HCT116 (cell line): ENCODE data around the gene RIPOR2.

Experiments
- RAD21 ChIP-seq: IDR thresholded peaks from 2 replicates; pipeline ENCODE4 v1.6.1; 2012; ENCODE audit warnings: low read depth, mild to moderate bottlenecking
- YY1 ChIP-seq: IDR thresholded peaks from 2 replicates; pipeline ENCODE4 v1.6.1; 2011; ENCODE audit warnings: low read length, low read depth, moderate library complexity, mild to moderate bottlenecking; ENCODE audit not compliant: insufficient replicate concordance; ENCODE audit errors: extremely low read depth
- ZNF274 ChIP-seq: fragments of 200-500 bp; sonication (Bioruptor generic); IDR thresholded peaks from 2 replicates; pipeline ENCODE4 v1.6.1; 2014; ENCODE audit warnings: mild to moderate bottlenecking, low read depth, low read length, inconsistent platforms
- TF ChIP-seq, protein P1 (sequence below), 3 experiments: fragments of 200-600 bp in 1 of 3; sonication (generic) in 1 of 3; IDR thresholded peaks in 2 of 3; conservative IDR thresholded peaks in 1 of 3; 2 replicates each; pipeline ENCODE4 v1.5.1; 2012 to 2017; ENCODE audit warnings: low read depth in 2 of 3, low read length in 2 of 3, antibody characterized with exemption in 1 of 3, borderline replicate concordance in 1 of 3, control low read depth in 1 of 3, mild to moderate bottlenecking in 1 of 3, mixed read lengths in 1 of 3, mixed run types in 1 of 3, moderate library complexity in 1 of 3; ENCODE audit not compliant: insufficient read depth in 1 of 3

DNA sequence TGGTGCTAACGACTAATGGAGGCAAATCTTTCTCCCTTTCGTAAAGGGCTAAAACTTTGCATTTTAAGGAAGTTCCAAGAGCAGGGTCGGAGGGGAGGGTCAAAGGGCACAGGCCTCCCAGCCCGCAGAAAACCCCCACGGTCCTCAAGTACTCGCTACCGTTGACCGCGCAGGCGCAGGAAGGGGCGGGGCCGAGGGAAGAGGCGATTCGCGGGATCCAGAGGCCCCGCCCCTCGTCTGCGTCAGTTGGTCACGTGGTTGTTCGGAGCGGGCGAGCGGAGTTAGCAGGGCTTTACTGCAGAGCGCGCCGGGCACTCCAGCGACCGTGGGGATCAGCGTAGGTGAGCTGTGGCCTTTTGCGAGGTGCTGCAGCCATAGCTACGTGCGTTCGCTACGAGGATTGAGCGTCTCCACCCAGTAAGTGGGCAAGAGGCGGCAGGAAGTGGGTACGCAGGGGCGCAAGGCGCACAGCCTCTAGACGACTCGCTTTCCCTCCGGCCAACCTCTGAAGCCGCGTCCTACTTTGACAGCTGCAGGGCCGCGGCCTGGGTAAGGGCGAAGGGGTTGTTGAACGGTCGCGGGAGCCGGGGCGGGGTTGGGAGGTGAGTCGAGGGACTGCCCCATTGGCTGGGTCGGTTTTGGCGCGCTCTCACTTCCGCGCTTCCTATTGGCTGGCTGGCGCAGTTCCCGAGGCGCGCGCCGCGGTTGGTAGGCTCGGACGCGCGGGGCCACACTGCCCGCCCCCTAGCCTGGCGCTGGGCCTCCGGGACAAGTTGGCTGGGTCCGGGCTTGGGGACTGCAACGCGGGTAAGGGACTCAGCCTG is 160.9 kb downstream of the RIPOR2 start, which contains the start of gene GMNN:
- TF ChIP-seq, protein P1, sequence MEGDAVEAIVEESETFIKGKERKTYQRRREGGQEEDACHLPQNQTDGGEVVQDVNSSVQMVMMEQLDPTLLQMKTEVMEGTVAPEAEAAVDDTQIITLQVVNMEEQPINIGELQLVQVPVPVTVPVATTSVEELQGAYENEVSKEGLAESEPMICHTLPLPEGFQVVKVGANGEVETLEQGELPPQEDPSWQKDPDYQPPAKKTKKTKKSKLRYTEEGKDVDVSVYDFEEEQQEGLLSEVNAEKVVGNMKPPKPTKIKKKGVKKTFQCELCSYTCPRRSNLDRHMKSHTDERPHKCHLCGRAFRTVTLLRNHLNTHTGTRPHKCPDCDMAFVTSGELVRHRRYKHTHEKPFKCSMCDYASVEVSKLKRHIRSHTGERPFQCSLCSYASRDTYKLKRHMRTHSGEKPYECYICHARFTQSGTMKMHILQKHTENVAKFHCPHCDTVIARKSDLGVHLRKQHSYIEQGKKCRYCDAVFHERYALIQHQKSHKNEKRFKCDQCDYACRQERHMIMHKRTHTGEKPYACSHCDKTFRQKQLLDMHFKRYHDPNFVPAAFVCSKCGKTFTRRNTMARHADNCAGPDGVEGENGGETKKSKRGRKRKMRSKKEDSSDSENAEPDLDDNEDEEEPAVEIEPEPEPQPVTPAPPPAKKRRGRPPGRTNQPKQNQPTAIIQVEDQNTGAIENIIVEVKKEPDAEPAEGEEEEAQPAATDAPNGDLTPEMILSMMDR (IDR thresholded peaks at IDR 0.05 in 2 of 3, conservative IDR thresholded peaks at IDR 0.05 in 1 of 3; ENCODE audit: borderline replicate concordance in 1 of 3, insufficient read depth in 1 of 3, low read depth in 2 of 3, low read length in 2 of 3), result no peak
- no peak for TF ChIP-seq RAD21
- TF ChIP-seq ZNF274, result no peak
- no peak for TF ChIP-seq YY1
